ENCODE results near the gene DCLK2.

DCLK2 gene

GRCh38 chr4:150244600-150244999 is 166.4 kb downstream of the DCLK2 start:
- no peak for FAIRE-seq

GRCh38 chr4:150247184-150247583 is 168.9 kb downstream of the DCLK2 start:
- no peak for FAIRE-seq

GRCh38 chr4:150248181-150248580 is 169.9 kb downstream of the DCLK2 start:
- no peak for FAIRE-seq

GRCh38 chr4:150250293-150250997 is 172.2 kb downstream of the DCLK2 start:
- no peak for FAIRE-seq

GRCh38 chr4:150250998-150251651 is 172.9 kb downstream of the DCLK2 start:
- no peak for FAIRE-seq

- FAIRE-seq, result no peak
Observed at GRCh38 chr4:150251752-150252190, 173.5 kb downstream of the DCLK2 start.

GRCh38 chr4:150252306-150252705 is 174.1 kb downstream of the DCLK2 start:
- no peak for FAIRE-seq

GRCh38 chr4:150252741-150253140 is 174.5 kb downstream of the DCLK2 start:
- no peak for FAIRE-seq

- no peak for FAIRE-seq
Observed at GRCh38 chr4:150253416-150253815, 175.2 kb downstream of the DCLK2 start.

GRCh38 chr4:150253965-150254630 is 175.9 kb downstream of the DCLK2 start:
- no peak for FAIRE-seq

GRCh38 chr4:150255610-150256224 is 177.5 kb downstream of the DCLK2 start:
- FAIRE-seq, result no peak

- no peak for FAIRE-seq
Observed at GRCh38 chr4:150256225-150256620, 178.0 kb downstream of the DCLK2 start.

- FAIRE-seq, result peak; percentile 45
Observed at GRCh38 chr4:150256841-150257730, 178.8 kb downstream of the DCLK2 start.

- no peak for FAIRE-seq
Observed at GRCh38 chr4:150258569-150258968, 180.3 kb downstream of the DCLK2 start.

- FAIRE-seq, result no peak
Observed at GRCh38 chr4:150259861-150260567, 181.8 kb downstream of the DCLK2 start.

GRCh38 chr4:150261571-150261970 is 183.3 kb downstream of the DCLK2 start:
- FAIRE-seq, result no peak

GRCh38 chr4:150262611-150263010 is 184.4 kb downstream of the DCLK2 start:
- no peak for FAIRE-seq

GRCh38 chr4:150264595-150265161 is 186.4 kb downstream of the DCLK2 start:
- no peak for FAIRE-seq

- no peak for FAIRE-seq
Observed at GRCh38 chr4:150265806-150266205, 187.6 kb downstream of the DCLK2 start.

- FAIRE-seq, result no peak
Observed at GRCh38 chr4:150268444-150268843, 190.2 kb downstream of the DCLK2 start.

GRCh38 chr4:150278206-150278605 is 200.0 kb downstream of the DCLK2 start:
- FAIRE-seq, result no peak
